GM12865 (cell line): ENCODE results near the gene WAPL.

ENCODE experiments used
- DNase-seq: peaks from one replicate; pipeline ENCODE4 v3.0.0; 2010; ENCODE audit warnings: low read depth
- H3K4me3 ChIP-seq: 2 replicates; pipeline ENCODE4 v1.5.1; 2011; ENCODE audit warnings: mild to moderate bottlenecking, low read depth, low read length, control low read depth
- CTCF ChIP-seq: IDR thresholded peaks from 2 replicates; pipeline ENCODE4 v1.5.1; 2011; ENCODE audit warnings: low read length, control low read depth, low read depth, inconsistent platforms; ENCODE audit not compliant: insufficient read depth; ENCODE audit errors: missing control alignments

Gene WAPL

GRCh38 chr10:86438091-86438749, 83.4 kb downstream of the WAPL start:
- no peak for DNase-seq
- H3K4me3 ChIP-seq, result no peak overlapping the region
- TF ChIP-seq CTCF, result no peak

GRCh38 chr10:86437447-86437846, 84.1 kb downstream of the WAPL start:
- no peak for DNase-seq
- no peak for TF ChIP-seq CTCF
- no peak overlapping the region for H3K4me3 ChIP-seq

DNA sequence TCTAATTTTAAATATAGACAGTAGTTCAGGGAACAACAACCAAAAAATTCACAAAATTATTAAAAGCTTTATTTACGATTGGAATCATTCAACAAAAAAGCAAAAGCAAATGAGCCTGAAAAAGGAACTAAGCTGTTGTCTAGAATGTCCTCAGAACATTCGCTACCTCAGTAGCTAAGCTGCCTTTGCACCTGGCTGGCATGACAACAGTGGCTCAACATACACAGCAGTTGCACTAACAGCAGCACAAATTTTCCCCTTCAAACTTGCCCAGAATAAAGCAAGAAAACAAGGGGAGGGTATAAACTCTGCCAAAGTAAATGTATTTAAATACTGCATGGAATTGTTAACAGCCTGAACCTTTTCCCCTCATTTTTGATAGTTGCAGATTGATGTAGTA, 84.6 kb downstream of the WAPL start:
- DNase-seq, result no peak
- no peak for TF ChIP-seq CTCF
- no peak overlapping the region for H3K4me3 ChIP-seq

DNA sequence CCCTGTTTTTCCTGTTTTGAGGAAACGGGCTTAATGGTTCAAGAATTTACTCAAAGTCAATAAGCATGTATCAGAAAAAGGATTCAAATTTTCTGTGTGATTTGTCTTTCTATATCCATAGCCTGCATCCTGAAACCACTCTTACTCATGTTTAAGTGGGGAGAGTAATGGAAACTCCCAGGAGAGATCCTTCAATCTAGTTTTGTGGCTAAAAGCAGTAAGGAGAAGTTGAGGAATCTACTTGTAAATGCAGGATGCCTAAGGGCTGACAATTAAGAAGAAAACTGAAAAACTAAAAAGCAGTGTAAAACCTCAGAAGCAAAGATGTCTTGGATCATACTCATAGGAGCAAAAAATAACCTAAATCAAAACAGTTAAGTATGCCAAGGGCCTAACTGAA, 86.9 kb downstream of the WAPL start:
- H3K4me3 ChIP-seq, result no peak overlapping the region
- DNase-seq, result no peak
- no peak for TF ChIP-seq CTCF

GRCh38 chr10:86423739-86424138, 97.9 kb downstream of the WAPL start:
- no peak for DNase-seq
- H3K4me3 ChIP-seq, result no peak overlapping the region
- TF ChIP-seq CTCF, result no peak

DNA sequence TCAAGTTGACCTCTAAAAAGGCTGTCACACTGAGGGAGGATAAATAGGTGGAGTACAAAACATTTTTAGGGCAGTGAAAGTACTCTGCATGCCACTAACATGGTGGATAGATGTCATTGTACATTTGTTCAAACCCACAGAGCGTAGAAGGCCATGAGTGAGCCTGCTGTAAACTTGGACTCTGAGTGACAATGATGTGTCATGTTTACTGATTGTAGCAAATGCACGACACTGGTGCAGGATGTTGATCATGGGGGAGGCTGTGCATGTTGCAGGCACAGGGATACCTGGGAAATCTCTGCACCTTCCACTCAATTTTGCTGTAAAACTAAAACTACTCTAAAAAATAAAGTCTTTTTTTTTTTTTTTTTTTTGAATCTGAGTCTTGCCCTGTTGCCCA, 102.5 kb downstream of the WAPL start:
- DNase-seq, result no peak
- H3K4me3 ChIP-seq, result no peak overlapping the region
- no peak for TF ChIP-seq CTCF

GRCh38 chr10:86415583-86415982, 106.0 kb downstream of the WAPL start:
- H3K4me3 ChIP-seq, result no peak overlapping the region
- TF ChIP-seq CTCF, result no peak
- DNase-seq, result no peak
